ENCODE measurements around the gene TRIM21. TPM values are rescaled to one million over a fixed set of nuclear protein-coding genes. Genes with fewer than 3 reads are reported as not detected.
"Not testable (repeated sequence)": the region's sequence is repeated elsewhere in the genome, so short reads cannot be mapped to it uniquely, and the experiment has no call there.

The TRIM21 gene
- total and polyA plus RNA-seq, 2 donors (not counting 1 experiment from before 2014, with no cell fraction given): 22.9 to 28.4 TPM

GRCh38 chr11:4368286-4368685 lies 25.2 kb downstream of the TRIM21 start, which contains the start of gene OR52B4:
Gene OR52B4, minus strand, starts transcription at chr11:4368386. Its CDS starts 91 bp downstream, at chr11:4368295.
- no peak within 1 kb of the TSS for H3K27ac ChIP-seq (ENCODE audit: insufficient read depth, low read length)
- H3K4me1 ChIP-seq (ENCODE audit: control insufficient read depth, extremely low read depth, insufficient read depth, low read length): no peaks in the 10 kb centered on the region

GRCh38 chr11:4348142-4348541 lies 45.4 kb downstream of the TRIM21 start:
- not testable (repeated sequence) for H3K79me2 ChIP-seq (ENCODE audit: control insufficient read depth, insufficient read depth, low read length); H3K9ac ChIP-seq (ENCODE audit: insufficient read depth, low read length); H3K9me3 ChIP-seq (ENCODE audit: control insufficient read depth, insufficient read depth, low read depth, low read length); H3K4me1 ChIP-seq (ENCODE audit: control insufficient read depth, extremely low read depth, insufficient read depth, low read length); DNase-seq (ENCODE audit: low read depth in 2 of 2); H3K4me3 ChIP-seq (replicated peaks in 1 of 4; ENCODE audit: control extremely low read depth in 1 of 4, insufficient read depth in 1 of 4, low read depth in 3 of 4, low read length in 4 of 4); H3K27me3 ChIP-seq (ENCODE audit: control insufficient read depth, insufficient read depth, low read length); H3K4me2 ChIP-seq (ENCODE audit: extremely low read depth, insufficient read depth, low read length); H3K27ac ChIP-seq (ENCODE audit: insufficient read depth, low read length); H4K20me1 ChIP-seq (ENCODE audit: control insufficient read depth, extremely low read depth, insufficient read depth, low read length); H2AFZ ChIP-seq (ENCODE audit: low read length); H3K36me3 ChIP-seq (ENCODE audit: control insufficient read depth, insufficient read depth, low read length)

More at GRCh38 chr11:4368286-4368685, 25.2 kb downstream of the TRIM21 start, which contains the start of gene OR52B4:
- no peaks in the 10 kb centered on the region for H3K79me2 ChIP-seq (ENCODE audit: control insufficient read depth, insufficient read depth, low read length)
- no peak within 1 kb of the TSS for H3K4me2 ChIP-seq (ENCODE audit: extremely low read depth, insufficient read depth, low read length)
- no peak within 1 kb of the TSS for H3K9ac ChIP-seq (ENCODE audit: insufficient read depth, low read length)
- H3K36me3 ChIP-seq (ENCODE audit: control insufficient read depth, insufficient read depth, low read length): no peaks in the 10 kb centered on the region
- no peaks in the 10 kb centered on the region for H3K9me3 ChIP-seq (ENCODE audit: control insufficient read depth, insufficient read depth, low read depth, low read length)
- DNase-seq (ENCODE audit: low read depth in 2 of 2): no peak
- H4K20me1 ChIP-seq (ENCODE audit: control insufficient read depth, extremely low read depth, insufficient read depth, low read length): no peaks in the 10 kb centered on the region
- no peak within 1 kb of the TSS for H2AFZ ChIP-seq (ENCODE audit: low read length)
- H3K27me3 ChIP-seq (ENCODE audit: control insufficient read depth, insufficient read depth, low read length): no peaks in the 10 kb centered on the region
- H3K4me3 ChIP-seq (replicated peaks in 1 of 4; ENCODE audit: control extremely low read depth in 1 of 4, insufficient read depth in 1 of 4, low read depth in 3 of 4, low read length in 4 of 4): no peak within 1 kb of the TSS
- TF ChIP-seq EZH2 (IDR thresholded peaks at IDR 0.05; ENCODE audit: low read length, missing control alignments): no peak
- no peak for TF ChIP-seq CTCF (conservative IDR thresholded peaks at IDR 0.05 in 1 of 2, IDR thresholded peaks at IDR 0.05 in 1 of 2; ENCODE audit: low read depth in 1 of 2, low read length in 2 of 2)

- not testable (repeated sequence) for H3K4me2 ChIP-seq (ENCODE audit: extremely low read depth, insufficient read depth, low read length); H3K36me3 ChIP-seq (ENCODE audit: control insufficient read depth, insufficient read depth, low read length); H4K20me1 ChIP-seq (ENCODE audit: control insufficient read depth, extremely low read depth, insufficient read depth, low read length); H3K9ac ChIP-seq (ENCODE audit: insufficient read depth, low read length); DNase-seq (ENCODE audit: low read depth in 2 of 2); H3K79me2 ChIP-seq (ENCODE audit: control insufficient read depth, insufficient read depth, low read length); H3K9me3 ChIP-seq (ENCODE audit: control insufficient read depth, insufficient read depth, low read depth, low read length); H3K4me3 ChIP-seq (replicated peaks in 1 of 4; ENCODE audit: control extremely low read depth in 1 of 4, insufficient read depth in 1 of 4, low read depth in 3 of 4, low read length in 4 of 4); H3K27me3 ChIP-seq (ENCODE audit: control insufficient read depth, insufficient read depth, low read length); H3K4me1 ChIP-seq (ENCODE audit: control insufficient read depth, extremely low read depth, insufficient read depth, low read length); H2AFZ ChIP-seq (ENCODE audit: low read length); H3K27ac ChIP-seq (ENCODE audit: insufficient read depth, low read length)
These were observed 48.1 kb downstream of the TRIM21 start for GRCh38 chr11:4345366-4345765.

Other genes with a start within 250 kb of the TRIM21 start
- gene OR52B4, start 25.3 kb downstream of the TRIM21 start, total RNA-seq: not detected in 2 replicates
- gene OR52B4, start 25.3 kb downstream of the TRIM21 start, polyA plus RNA-seq: not detected in 2 replicates
- gene OR52K2, start 55.6 kb upstream of the TRIM21 start, total RNA-seq: not detected in 2 replicates
- not detected in 2 replicates for gene OR52K2, start 55.6 kb upstream of the TRIM21 start, polyA plus RNA-seq
- not detected in 2 replicates for gene OR52K1, start 88.9 kb upstream of the TRIM21 start, total RNA-seq
- gene OR52K1, start 88.9 kb upstream of the TRIM21 start, polyA plus RNA-seq: not detected in 2 replicates
- gene OR52M1, start 151.5 kb upstream of the TRIM21 start, total RNA-seq: not detected in 2 replicates
- not detected in 2 replicates for gene OR52M1, start 151.5 kb upstream of the TRIM21 start, polyA plus RNA-seq
- gene OR52I2, start 188.0 kb upstream of the TRIM21 start, total RNA-seq: not detected in 2 replicates
- not detected in 2 replicates for gene OR52I2, start 188.0 kb upstream of the TRIM21 start, polyA plus RNA-seq
- gene OR52I1, start 200.3 kb upstream of the TRIM21 start, total RNA-seq: not detected in 2 replicates
- gene OR52I1, start 200.3 kb upstream of the TRIM21 start, polyA plus RNA-seq: not detected in 2 replicates
- 11.1 and 12.1 TPM in 2 replicates for gene TRIM68, start 214.5 kb upstream of the TRIM21 start, total RNA-seq
- 6.5 and 6.6 TPM in 2 replicates for gene TRIM68, start 214.5 kb upstream of the TRIM21 start, polyA plus RNA-seq
- not detected in 2 replicates for gene OR51D1, start 243.8 kb upstream of the TRIM21 start, total RNA-seq
- gene OR51D1, start 243.8 kb upstream of the TRIM21 start, polyA plus RNA-seq: not detected in 2 replicates

Data from fibroblast of lung (primary cell).